ENCODE results near the gene B4GALT1.

- TF ChIP-seq EZH2phosphoT487 (IDR thresholded peaks at IDR 0.05; ENCODE audit: insufficient read depth, low read depth) (no peak), EZH2 (IDR thresholded peaks at IDR 0.05; ENCODE audit: insufficient read depth, poor library complexity, severe bottlenecking) (no peak)
Observed at GRCh38 chr9:33138768-33139167, 28.4 kb downstream of the B4GALT1 start.
